Upper lobe of right lung (tissue), 1 donor: ENCODE results near the gene BDKRB2. TPM values are rescaled to one million over a fixed set of nuclear protein-coding genes. Genes with fewer than 3 reads are reported as not detected.

Experiments
- ATAC-seq: fragments of 200-7000 bp; cut with Tn5 transposase; one replicate; pipeline ENCODE4 v1.9.1; 2020; ENCODE audit warnings: mild to moderate bottlenecking, moderate library complexity
- DNase-seq: peaks from one replicate; pipeline ENCODE4 v3.0.0-alpha.2; 2020
- H3K27ac ChIP-seq: fragments of 200-600 bp; one replicate; pipeline ENCODE4 v1.8.0; 2022
- H3K27me3 ChIP-seq: fragments of 200-600 bp; one replicate; pipeline ENCODE4 v1.8.0; 2022; ENCODE audit warnings: mild to moderate bottlenecking
- H3K36me3 ChIP-seq: fragments of 200-600 bp; one replicate; pipeline ENCODE4 v1.8.0; 2022
- H3K4me1 ChIP-seq: fragments of 200-600 bp; one replicate; pipeline ENCODE4 v1.8.0; 2022
- H3K4me3 ChIP-seq: fragments of 200-600 bp; one replicate; pipeline ENCODE4 v1.8.0; 2022; ENCODE audit warnings: mild to moderate bottlenecking
- H3K9me3 ChIP-seq: fragments of 200-600 bp; one replicate; pipeline ENCODE4 v1.8.0; 2022
- CTCF ChIP-seq: fragments of 200-600 bp; IDR thresholded peaks from one replicate; pipeline ENCODE4 v1.8.0; 2022; ENCODE audit warnings: antibody characterized with exemption
- intact Hi-C: fragments of 100-400 bp; cut with DNase I; formaldehyde crosslinking; loops from one replicate; pipeline ENCODE4 v1.11.0; 2022
- total RNA-seq: library from RNA; stranded (reverse); fragmentation: NEBNext Ultra II Directional; extraction: Animal tissue kit (Norgen Biotek cat#: 25700); gene quantifications from one replicate; pipeline ENCODE4 v1.2.1, GENCODE V29; 2021
- donor health status: DM: no; HTN: yes; CAD: no; lungs with severe emphysema.

BDKRB2 gene
- total RNA-seq, 1 donor from 2014 or later: 1.5 TPM

- no peak for ATAC-seq
- no peak overlapping the region for H3K4me3 ChIP-seq
- H3K9me3 ChIP-seq: no peaks in the 10 kb centered on the region
- DNase-seq: no peak
- intact Hi-C loops: no loop called here
- H3K27ac ChIP-seq: no peak overlapping the region
- peaks cover 3% of the 10 kb centered on the region for H3K27me3 ChIP-seq
- H3K4me1 ChIP-seq: peaks cover 15% of the 10 kb centered on the region
- no peaks in the 10 kb centered on the region for H3K36me3 ChIP-seq
- no peak for TF ChIP-seq CTCF
Measured at GRCh38 chr14:96203635-96204034, 1.0 kb upstream of the BDKRB2 start.

DNA sequence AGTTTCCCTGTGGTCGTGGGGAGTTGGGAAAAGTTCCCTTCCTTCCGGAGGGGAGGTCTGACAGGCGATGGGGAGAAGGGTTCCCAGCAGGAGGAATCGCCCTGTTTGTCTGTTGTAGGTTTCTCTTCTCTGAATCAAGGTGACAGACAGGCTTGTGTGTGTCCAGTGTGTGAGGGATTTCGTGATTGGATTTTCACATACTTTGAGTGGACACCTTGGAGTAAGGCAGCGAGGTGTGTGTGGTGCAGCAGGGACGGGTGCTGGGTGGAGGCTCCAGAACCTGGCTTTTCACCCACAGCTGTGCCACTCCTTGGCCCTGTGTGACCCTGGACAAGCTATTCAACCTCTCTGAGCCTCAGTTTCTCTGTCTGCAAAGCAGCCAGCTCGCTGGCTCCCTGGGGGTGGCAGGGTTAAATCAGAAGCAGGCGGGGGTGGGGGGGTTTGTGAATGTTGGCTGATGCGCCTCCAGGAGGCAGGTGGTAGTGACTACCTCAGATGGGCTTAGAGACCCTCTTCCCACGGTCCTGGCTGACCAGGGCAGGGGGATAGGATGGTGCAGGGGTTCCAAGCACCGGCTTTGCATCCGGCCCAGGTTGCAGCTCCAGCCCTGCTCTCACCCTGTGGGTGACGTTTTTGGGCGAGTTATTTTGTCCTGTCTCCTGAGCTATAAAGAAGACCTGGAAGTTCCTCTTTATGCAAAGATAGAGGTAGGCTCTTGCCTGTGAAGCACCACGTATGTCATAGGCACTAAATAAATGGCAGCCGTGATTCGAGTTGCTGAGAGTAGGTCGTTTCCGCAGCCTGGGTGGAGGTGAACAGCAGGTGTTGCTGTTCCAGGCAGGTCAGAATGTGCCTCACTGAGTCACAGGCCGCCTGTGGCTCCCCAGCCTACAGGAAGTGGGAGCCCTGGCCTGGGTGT, 679 bp downstream of the BDKRB2 start:
- ATAC-seq (peak; percentile 4), DNase-seq (no peak)
- H3K27me3 ChIP-seq: peaks cover 3% of the 10 kb centered on the region
- H3K4me3 ChIP-seq: peak overlapping the region; percentile 46
- peaks cover 15% of the 10 kb centered on the region for H3K4me1 ChIP-seq
- no peaks in the 10 kb centered on the region for H3K9me3 ChIP-seq
- H3K27ac ChIP-seq: peak overlapping the region; percentile 30
- TF ChIP-seq CTCF: no peak
- intact Hi-C loops: no loop called here
- H3K36me3 ChIP-seq: no peaks in the 10 kb centered on the region

- Histone ChIP-seq H3K4me3 (no peak overlapping the region), H3K27ac (no peak overlapping the region), H3K36me3 (no peaks in the 10 kb centered on the region), H3K4me1 (peaks cover 15% of the 10 kb centered on the region), H3K27me3 (peaks cover 3% of the 10 kb centered on the region), H3K9me3 (no peaks in the 10 kb centered on the region)
- no peak for TF ChIP-seq CTCF
- intact Hi-C loops: no loop called here
- DNase-seq (no peak), ATAC-seq (no peak)
Measured at GRCh38 chr14:96205978-96206360, 1.3 kb downstream of the BDKRB2 start.

- Histone ChIP-seq H3K36me3 (no peaks in the 10 kb centered on the region), H3K9me3 (no peaks in the 10 kb centered on the region), H3K27me3 (peaks cover 3% of the 10 kb centered on the region), H3K4me1 (peaks cover 15% of the 10 kb centered on the region), H3K27ac (no peak overlapping the region), H3K4me3 (no peak overlapping the region)
- TF ChIP-seq CTCF: no peak
- DNase-seq (no peak), ATAC-seq (no peak)
- intact Hi-C loops: no loop called here
Measured at GRCh38 chr14:96206461-96206860, 1.8 kb downstream of the BDKRB2 start.

GRCh38 chr14:96207686-96208085, 3.0 kb downstream of the BDKRB2 start:
- ATAC-seq (no peak), DNase-seq (no peak)
- Histone ChIP-seq H3K4me1 (peaks cover 15% of the 10 kb centered on the region), H3K27me3 (peaks cover 3% of the 10 kb centered on the region), H3K9me3 (no peaks in the 10 kb centered on the region), H3K36me3 (no peaks in the 10 kb centered on the region), H3K4me3 (no peak overlapping the region), H3K27ac (no peak overlapping the region)
- no peak for TF ChIP-seq CTCF
- intact Hi-C loops: no loop called here
